ENCODE data around the gene RADIL. TPM values are rescaled to one million over a fixed set of nuclear protein-coding genes. Genes with fewer than 3 reads are reported as not detected.

Gene RADIL
- total and polyA plus RNA-seq, 2 of the 13 experiments (the other 11 are each of a cell fraction or from before 2014, with no cell fraction given), result 0.05 to 0.09 TPM

GRCh38 chr7:4842319-4843064 lies 41.0 kb downstream of the RADIL start (continued):
- TF ChIP-seq GABPA (IDR thresholded peaks at IDR 0.05; ENCODE audit: low read depth, low read length), result no peak
- TF ChIP-seq GABPA (CRISPR knock-in tag; IDR thresholded peaks at IDR 0.05; ENCODE audit: low read depth), result no peak
- TF ChIP-seq ZNF142 (CRISPR knock-in tag; IDR thresholded peaks at IDR 0.05), result no peak
- 0 out of 2 replicates have a peak, but pooled peaks have one; percentile 10 for TF ChIP-seq ZNF879 (CRISPR knock-in tag; IDR thresholded peaks at IDR 0.05)
- 0 out of 2 replicates have a peak, but pooled peaks have one; percentile 31 for TF ChIP-seq ZBTB43 (CRISPR knock-in tag; conservative IDR thresholded peaks at IDR 0.05)
- no peak for TF ChIP-seq ZNF572 (CRISPR knock-in tag; IDR thresholded peaks at IDR 0.05)
- TF ChIP-seq ZNF160 (CRISPR knock-in tag; IDR thresholded peaks at IDR 0.05), result no peak
- TF ChIP-seq CEBPG (CRISPR knock-in tag; IDR thresholded peaks at IDR 0.05), result peak; percentile 79
- no peak for TF ChIP-seq ZNF432 (CRISPR knock-in tag; IDR thresholded peaks at IDR 0.05; ENCODE audit: borderline replicate concordance)
- TF ChIP-seq KLF11 (CRISPR knock-in tag; IDR thresholded peaks at IDR 0.05), result no peak
- no peak for TF ChIP-seq ZNF784 (CRISPR knock-in tag; IDR thresholded peaks at IDR 0.05; ENCODE audit: borderline replicate concordance)
- TF ChIP-seq ZXDC (CRISPR knock-in tag; IDR thresholded peaks at IDR 0.05), result no peak
- no peak for TF ChIP-seq ZNF574 (CRISPR knock-in tag; IDR thresholded peaks at IDR 0.05)
- no peak for TF ChIP-seq ZNF780A (CRISPR knock-in tag; IDR thresholded peaks at IDR 0.05)
